CD8-positive, alpha-beta memory T cell (primary cell): ENCODE data around the gene LRRC27. TPM values are rescaled to one million over a fixed set of nuclear protein-coding genes. Genes with fewer than 3 reads are reported as not detected.
A peak's percentile ranks its signal among the peaks of the same experiment; 100 is the strongest.

Experiments
- CTCF ChIA-PET: fragments of 350-600 bp; sonication (Branson Sonifier 250); formaldehyde crosslinking; loops from one replicate; lab custom pipeline; 2021; ENCODE audit warnings: antibody characterized with exemption; lab: Charles Lee
- POLR2A ChIA-PET: fragments of 350-600 bp; sonication (Branson Sonifier 250); formaldehyde crosslinking; loops from one replicate; lab custom pipeline; 2021; ENCODE audit warnings: antibody characterized with exemption; lab: Charles Lee
- DNase-seq, 5 donors: peaks; one replicate each; pipeline versions ENCODE4 v3.0.0 to v3.0.0-alpha.2; 2020 to 2022; ENCODE audit warnings: mixed read lengths in 1 of 5
- H3K27ac ChIP-seq: one replicate; pipeline ENCODE4 v1.7.0; 2013; ENCODE audit warnings: low read depth, mild to moderate bottlenecking, low read length, moderate library complexity
- H3K27me3 ChIP-seq: 2 replicates; pipeline ENCODE4 v1.7.0; 2013; ENCODE audit warnings: low read length, mild to moderate bottlenecking; ENCODE audit not compliant: insufficient read depth, poor library complexity, severe bottlenecking
- H3K36me3 ChIP-seq: 2 replicates; pipeline ENCODE4 v1.7.0; 2013; ENCODE audit warnings: mild to moderate bottlenecking, low read length, moderate library complexity; ENCODE audit not compliant: insufficient read depth
- H3K4me1 ChIP-seq: 2 replicates; pipeline ENCODE4 v1.7.0; 2013; ENCODE audit warnings: mild to moderate bottlenecking, low read length, moderate library complexity; ENCODE audit not compliant: insufficient read depth
- H3K4me3 ChIP-seq: 2 replicates; pipeline ENCODE4 v1.7.0; 2013; ENCODE audit warnings: mild to moderate bottlenecking, low read length
- H3K9me3 ChIP-seq: 2 replicates; pipeline ENCODE4 v1.7.0; 2013; ENCODE audit warnings: mild to moderate bottlenecking, low read length
- H3K27ac Mint-ChIP-seq, 8 donors: one replicate each; pipeline ENCODE4 v1.8.0; 2020 to 2021; ENCODE audit warnings: mixed read lengths in 8 of 8, mild to moderate bottlenecking in 6 of 8, inconsistent platforms in 3 of 8, moderate library complexity in 3 of 8
- H3K27me3 Mint-ChIP-seq, 2 donors: one replicate each; pipeline ENCODE4 v1.8.0; 2020 to 2021; ENCODE audit warnings: mixed read lengths in 2 of 2, mild to moderate bottlenecking in 1 of 2, moderate library complexity in 1 of 2
- H3K36me3 Mint-ChIP-seq, 3 donors: one replicate each; pipeline ENCODE4 v1.8.0; 2020 to 2021; ENCODE audit warnings: mixed read lengths in 3 of 3, inconsistent platforms in 1 of 3, mild to moderate bottlenecking in 1 of 3
- H3K4me1 Mint-ChIP-seq, 3 donors: one replicate each; pipeline ENCODE4 v1.8.0; 2020 to 2021; ENCODE audit warnings: mixed read lengths in 3 of 3, inconsistent platforms in 1 of 3, mild to moderate bottlenecking in 1 of 3
- H3K4me3 Mint-ChIP-seq, 7 donors: one replicate each; pipeline ENCODE4 v1.8.0; 2020 to 2021; ENCODE audit warnings: mixed read lengths in 7 of 7, mild to moderate bottlenecking in 6 of 7, moderate library complexity in 4 of 7, inconsistent platforms in 2 of 7
- H3K9me3 Mint-ChIP-seq, 5 donors: one replicate each; pipeline ENCODE4 v1.8.0; 2020 to 2022; ENCODE audit warnings: mixed read lengths in 5 of 5, mild to moderate bottlenecking in 3 of 5, moderate library complexity in 2 of 5, inconsistent platforms in 1 of 5
- polyA plus RNA-seq: library from polyadenylated mRNA; unstranded; fragments of 300-500 nt; fragmentation: Illumina TruSeq; gene quantifications from one replicate; pipeline ENCODE4 v1.2.3, GENCODE V29; 2021
- total RNA-seq, 2 experiments: library from RNA; stranded (reverse); gene quantifications; one replicate each; pipeline ENCODE4 v1.2.3, GENCODE V29; 2021

Gene LRRC27
- total and polyA plus RNA-seq, 3 experiments from 2014 or later, result 1.8 to 5.7 (median 3.1) TPM

- Histone ChIP-seq H3K27ac (no peak overlapping the region), H3K4me3 (no peak overlapping the region), H3K9me3 (no peaks in the 10 kb centered on the region), H3K27me3 (no peaks in the 10 kb centered on the region), H3K36me3 (no peaks in the 10 kb centered on the region), H3K4me1 (no peaks in the 10 kb centered on the region)
- ChIA-PET CTCF (interaction anchor here (0.7 kb wide), 1 partner anchor 15 kb away, joined by 4 read pairs; no protein-coding TSS in a partner anchor), POLR2A (no interaction called here)
- no peak overlapping the region for H3K27ac Mint-ChIP-seq
- peaks cover 0 to 4% (median 0%) of the 10 kb centered on the region in 3 donors for H3K4me1 Mint-ChIP-seq
- DNase-seq, result no peak
- peaks cover 0 to 3% (median 0%) of the 10 kb centered on the region in 5 donors for H3K9me3 Mint-ChIP-seq
- no peaks in the 10 kb centered on the region for H3K36me3 Mint-ChIP-seq
- peaks cover 5 to 10% of the 10 kb centered on the region in 2 donors for H3K27me3 Mint-ChIP-seq
- peak overlapping the region in 1 of 7 donors; percentile 45 for H3K4me3 Mint-ChIP-seq
Measured at GRCh38 chr10:132299371-132300336, 32.3 kb upstream of the LRRC27 start.

- no peak overlapping the region for H3K27ac ChIP-seq
- ChIA-PET CTCF (no interaction called here), POLR2A (no interaction called here)
- H3K27me3 ChIP-seq, result no peaks in the 10 kb centered on the region
- peaks cover 0 to 4% (median 0%) of the 10 kb centered on the region in 3 donors for H3K4me1 Mint-ChIP-seq
- no peaks in the 10 kb centered on the region for H3K36me3 Mint-ChIP-seq
- H3K36me3 ChIP-seq, result no peaks in the 10 kb centered on the region
- H3K4me3 Mint-ChIP-seq, result no peak overlapping the region
- peaks cover 5 to 10% of the 10 kb centered on the region in 2 donors for H3K27me3 Mint-ChIP-seq
- no peak overlapping the region for H3K27ac Mint-ChIP-seq
- no peaks in the 10 kb centered on the region for H3K9me3 ChIP-seq
- H3K9me3 Mint-ChIP-seq, result no peaks in the 10 kb centered on the region
- DNase-seq, result no peak
- no peaks in the 10 kb centered on the region for H3K4me1 ChIP-seq
- H3K4me3 ChIP-seq, result no peak overlapping the region
Measured at GRCh38 chr10:132300582-132300981, 31.4 kb upstream of the LRRC27 start.

- Histone ChIP-seq H3K36me3 (no peaks in the 10 kb centered on the region), H3K4me1 (peaks cover 6% of the 10 kb centered on the region), H3K27me3 (no peaks in the 10 kb centered on the region), H3K9me3 (no peaks in the 10 kb centered on the region), H3K4me3 (no peak overlapping the region), H3K27ac (no peak overlapping the region)
- H3K4me3 Mint-ChIP-seq, result no peak overlapping the region
- ChIA-PET CTCF (no interaction called here), POLR2A (no interaction called here)
- DNase-seq, result no peak
- peaks cover 4 to 5% of the 10 kb centered on the region in 2 donors for H3K27me3 Mint-ChIP-seq
- no peak overlapping the region for H3K27ac Mint-ChIP-seq
- H3K36me3 Mint-ChIP-seq, result no peaks in the 10 kb centered on the region
- peaks cover 2 to 12% (median 9%) of the 10 kb centered on the region in 3 donors for H3K4me1 Mint-ChIP-seq
- H3K9me3 Mint-ChIP-seq, result no peaks in the 10 kb centered on the region
Measured at GRCh38 chr10:132301371-132302330, 30.3 kb upstream of the LRRC27 start.

GRCh38 chr10:132302421-132303310 is 29.3 kb upstream of the LRRC27 start:
- H3K9me3 ChIP-seq, result no peaks in the 10 kb centered on the region
- Mint-ChIP-seq H3K4me3 (peak overlapping the region in 1 of 7 donors; percentile 38), H3K27me3 (peaks cover 0 to 3% of the 10 kb centered on the region in 2 donors), H3K4me1 (peaks cover 5 to 13% (median 12%) of the 10 kb centered on the region in 3 donors), H3K27ac (peak overlapping the region in 1 of 8 donors; percentile 38), H3K9me3 (no peaks in the 10 kb centered on the region), H3K36me3 (peaks cover 0 to 1% (median 0%) of the 10 kb centered on the region in 3 donors)
- no peak overlapping the region for H3K27ac ChIP-seq
- no peak overlapping the region for H3K4me3 ChIP-seq
- H3K4me1 ChIP-seq, result peaks cover 10% of the 10 kb centered on the region
- no peaks in the 10 kb centered on the region for H3K27me3 ChIP-seq
- DNase-seq, result no peak
- POLR2A ChIA-PET, result no interaction called here
- CTCF ChIA-PET, result no interaction called here
- H3K36me3 ChIP-seq, result no peaks in the 10 kb centered on the region

GRCh38 chr10:132303361-132304115 is 28.5 kb upstream of the LRRC27 start:
- Histone ChIP-seq H3K36me3 (no peaks in the 10 kb centered on the region), H3K27ac (no peak overlapping the region), H3K4me3 (no peak overlapping the region), H3K27me3 (no peaks in the 10 kb centered on the region), H3K9me3 (no peaks in the 10 kb centered on the region), H3K4me1 (peaks cover 10% of the 10 kb centered on the region)
- Mint-ChIP-seq H3K27me3 (peaks cover 0 to 3% of the 10 kb centered on the region in 2 donors), H3K4me1 (peaks cover 5 to 13% (median 12%) of the 10 kb centered on the region in 3 donors), H3K36me3 (peaks cover 0 to 1% (median 0%) of the 10 kb centered on the region in 3 donors), H3K27ac (no peak overlapping the region), H3K9me3 (no peaks in the 10 kb centered on the region), H3K4me3 (peak overlapping the region in 1 of 7 donors; percentile 38)
- DNase-seq, result no peak
- ChIA-PET POLR2A (no interaction called here), CTCF (no interaction called here)

GRCh38 chr10:132304756-132305509 is 27.1 kb upstream of the LRRC27 start:
- peaks cover 10% of the 10 kb centered on the region for H3K4me1 ChIP-seq
- no peaks in the 10 kb centered on the region for H3K36me3 ChIP-seq
- CTCF ChIA-PET, result no interaction called here
- Mint-ChIP-seq H3K27me3 (peaks cover 0 to 1% of the 10 kb centered on the region in 2 donors), H3K36me3 (peaks cover 0 to 1% (median 0%) of the 10 kb centered on the region in 3 donors), H3K4me3 (peak overlapping the region in 2 of 7 donors; percentile 70 to 80), H3K27ac (no peak overlapping the region), H3K9me3 (no peaks in the 10 kb centered on the region), H3K4me1 (peaks cover 5 to 16% (median 13%) of the 10 kb centered on the region in 3 donors)
- no peaks in the 10 kb centered on the region for H3K9me3 ChIP-seq
- POLR2A ChIA-PET, result no interaction called here
- H3K27me3 ChIP-seq, result no peaks in the 10 kb centered on the region
- no peak overlapping the region for H3K4me3 ChIP-seq
- DNase-seq, result no peak
- H3K27ac ChIP-seq, result no peak overlapping the region
